ENCODE results near the gene RIMS1. TPM values are rescaled to one million over a fixed set of nuclear protein-coding genes. Genes with fewer than 3 reads are reported as not detected.
"Not testable (repeated sequence)": the region's sequence is repeated elsewhere in the genome, so short reads cannot be mapped to it uniquely, and the experiment has no call there.

The RIMS1 gene
- total RNA-seq, 3 donors from 2014 or later = not detected

GRCh38 chr6:72328775-72329174, 442.4 kb downstream of the RIMS1 start:
- no peaks in the 10 kb centered on the region for H3K9me3 Mint-ChIP-seq
- no peaks in the 10 kb centered on the region for H3K36me3 Mint-ChIP-seq (ENCODE audit: insufficient read depth)
- ATAC-seq = no peak
- no peaks in the 10 kb centered on the region for H3K27me3 Mint-ChIP-seq (ENCODE audit: low read depth)
- no peaks in the 10 kb centered on the region for H3K4me1 Mint-ChIP-seq (ENCODE audit: low read depth)
- DNase-seq = no peak
- H3K4me3 Mint-ChIP-seq = no peak overlapping the region

- H3K36me3 Mint-ChIP-seq (ENCODE audit: insufficient read depth); H3K4me3 Mint-ChIP-seq; H3K27me3 Mint-ChIP-seq (ENCODE audit: low read depth); DNase-seq; ATAC-seq; H3K4me1 Mint-ChIP-seq (ENCODE audit: low read depth): not testable (repeated sequence)
- H3K9me3 Mint-ChIP-seq = peaks cover 10% of the 10 kb centered on the region
Measured at GRCh38 chr6:72335203-72335602, 448.9 kb downstream of the RIMS1 start.

- Mint-ChIP-seq H3K4me1 (ENCODE audit: low read depth) (no peaks in the 10 kb centered on the region), H3K4me3 (no peak overlapping the region), H3K27me3 (ENCODE audit: low read depth) (no peaks in the 10 kb centered on the region), H3K36me3 (ENCODE audit: insufficient read depth) (no peaks in the 10 kb centered on the region), H3K9me3 (no peaks in the 10 kb centered on the region)
- ATAC-seq (no peak), DNase-seq (no peak)
Measured at GRCh38 chr6:72348926-72349325, 462.6 kb downstream of the RIMS1 start.

GRCh38 chr6:72350296-72350881, 464.0 kb downstream of the RIMS1 start:
- H3K4me1 Mint-ChIP-seq (ENCODE audit: low read depth) = no peaks in the 10 kb centered on the region
- no peaks in the 10 kb centered on the region for H3K36me3 Mint-ChIP-seq (ENCODE audit: insufficient read depth)
- ATAC-seq (no peak), DNase-seq (no peak)
- no peaks in the 10 kb centered on the region for H3K27me3 Mint-ChIP-seq (ENCODE audit: low read depth)
- no peaks in the 10 kb centered on the region for H3K9me3 Mint-ChIP-seq
- no peak overlapping the region for H3K4me3 Mint-ChIP-seq

GRCh38 chr6:72363844-72364740, 477.7 kb downstream of the RIMS1 start:
- H3K4me1 Mint-ChIP-seq (ENCODE audit: low read depth) = no peaks in the 10 kb centered on the region
- no peak for ATAC-seq

GRCh38 chr6:72365773-72366172, 479.4 kb downstream of the RIMS1 start:
- Mint-ChIP-seq H3K4me3 (no peak overlapping the region), H3K36me3 (ENCODE audit: insufficient read depth) (no peaks in the 10 kb centered on the region), H3K9me3 (no peaks in the 10 kb centered on the region), H3K4me1 (ENCODE audit: low read depth) (no peaks in the 10 kb centered on the region), H3K27me3 (ENCODE audit: low read depth) (peaks cover 6% of the 10 kb centered on the region)
- no peak for DNase-seq
- no peak for ATAC-seq

More at GRCh38 chr6:72363844-72364740, 477.7 kb downstream of the RIMS1 start:
- Mint-ChIP-seq H3K27me3 (ENCODE audit: low read depth) (peaks cover 6% of the 10 kb centered on the region), H3K4me3 (no peak overlapping the region), H3K36me3 (ENCODE audit: insufficient read depth) (no peaks in the 10 kb centered on the region), H3K9me3 (no peaks in the 10 kb centered on the region)
- DNase-seq = no peak

GRCh38 chr6:72367439-72367838, 481.1 kb downstream of the RIMS1 start:
- Mint-ChIP-seq H3K4me1 (ENCODE audit: low read depth) (no peaks in the 10 kb centered on the region), H3K4me3 (no peak overlapping the region), H3K27me3 (ENCODE audit: low read depth) (peaks cover 3% of the 10 kb centered on the region), H3K9me3 (no peaks in the 10 kb centered on the region), H3K36me3 (ENCODE audit: insufficient read depth) (no peaks in the 10 kb centered on the region)
- DNase-seq = no peak
- no peak for ATAC-seq

GRCh38 chr6:72371473-72371872, 485.1 kb downstream of the RIMS1 start:
- no peaks in the 10 kb centered on the region for H3K4me1 Mint-ChIP-seq (ENCODE audit: low read depth)
- peaks cover 4% of the 10 kb centered on the region for H3K27me3 Mint-ChIP-seq (ENCODE audit: low read depth)
- H3K36me3 Mint-ChIP-seq (ENCODE audit: insufficient read depth) = no peaks in the 10 kb centered on the region

GRCh38 chr6:72374172-72374571, 487.8 kb downstream of the RIMS1 start:
- DNase-seq = no peak
- Mint-ChIP-seq H3K4me3 (no peak overlapping the region), H3K36me3 (ENCODE audit: insufficient read depth) (no peaks in the 10 kb centered on the region), H3K9me3 (no peaks in the 10 kb centered on the region), H3K27me3 (ENCODE audit: low read depth) (peaks cover 5% of the 10 kb centered on the region), H3K4me1 (ENCODE audit: low read depth) (no peaks in the 10 kb centered on the region)
- ATAC-seq = no peak

More at GRCh38 chr6:72371473-72371872, 485.1 kb downstream of the RIMS1 start:
- Mint-ChIP-seq H3K9me3 (no peaks in the 10 kb centered on the region), H3K4me3 (no peak overlapping the region)
- ATAC-seq = no peak
- DNase-seq = no peak

- DNase-seq (no peak), ATAC-seq (no peak)
- H3K9me3 Mint-ChIP-seq = no peaks in the 10 kb centered on the region
- H3K27me3 Mint-ChIP-seq (ENCODE audit: low read depth) = peaks cover 7% of the 10 kb centered on the region
- H3K4me1 Mint-ChIP-seq (ENCODE audit: low read depth) = no peaks in the 10 kb centered on the region
- no peaks in the 10 kb centered on the region for H3K36me3 Mint-ChIP-seq (ENCODE audit: insufficient read depth)
- no peak overlapping the region for H3K4me3 Mint-ChIP-seq
Measured at GRCh38 chr6:72374857-72375256, 488.5 kb downstream of the RIMS1 start.

GRCh38 chr6:72376736-72377135, 490.4 kb downstream of the RIMS1 start:
- no peak overlapping the region for H3K4me3 Mint-ChIP-seq
- peaks cover 7% of the 10 kb centered on the region for H3K27me3 Mint-ChIP-seq (ENCODE audit: low read depth)
- ATAC-seq (no peak), DNase-seq (no peak)
- no peaks in the 10 kb centered on the region for H3K9me3 Mint-ChIP-seq
- H3K36me3 Mint-ChIP-seq (ENCODE audit: insufficient read depth) = no peaks in the 10 kb centered on the region
- H3K4me1 Mint-ChIP-seq (ENCODE audit: low read depth) = no peaks in the 10 kb centered on the region

- Mint-ChIP-seq H3K4me1 (ENCODE audit: low read depth) (no peaks in the 10 kb centered on the region), H3K9me3 (no peaks in the 10 kb centered on the region), H3K4me3 (no peak overlapping the region), H3K27me3 (ENCODE audit: low read depth) (peaks cover 6% of the 10 kb centered on the region), H3K36me3 (ENCODE audit: insufficient read depth) (no peaks in the 10 kb centered on the region)
- ATAC-seq = no peak
- DNase-seq = no peak
Measured at GRCh38 chr6:72381076-72381475, 494.7 kb downstream of the RIMS1 start.

GRCh38 chr6:72382602-72383529, 496.5 kb downstream of the RIMS1 start:
- no peak for DNase-seq
- Mint-ChIP-seq H3K9me3 (no peaks in the 10 kb centered on the region), H3K36me3 (ENCODE audit: insufficient read depth) (no peaks in the 10 kb centered on the region), H3K4me1 (ENCODE audit: low read depth) (no peaks in the 10 kb centered on the region), H3K27me3 (ENCODE audit: low read depth) (peaks cover 2% of the 10 kb centered on the region), H3K4me3 (no peak overlapping the region)
- no peak for ATAC-seq

- no peaks in the 10 kb centered on the region for H3K4me1 Mint-ChIP-seq (ENCODE audit: low read depth)
- no peak for ATAC-seq
Measured at GRCh38 chr6:72386324-72386723, 500.0 kb downstream of the RIMS1 start.

More at GRCh38 chr6:72386324-72386723, 500.0 kb downstream of the RIMS1 start:
- DNase-seq = no peak
- Mint-ChIP-seq H3K36me3 (ENCODE audit: insufficient read depth) (no peaks in the 10 kb centered on the region), H3K9me3 (no peaks in the 10 kb centered on the region), H3K4me3 (no peak overlapping the region), H3K27me3 (ENCODE audit: low read depth) (no peaks in the 10 kb centered on the region)

Data from activated T-cell treated with anti-CD3 and anti-CD28 coated beads, Interleukin-2, amount 50 U/mL, for 4 hours (primary cell).